GM19463 (cell line): ENCODE results near the gene ZCCHC14.

ENCODE experiments used
- ATAC-seq: cut with Tn5 transposase; IDR thresholded peaks from one replicate; pipeline ENCODE4 v1.9.1; 2021; ENCODE audit warnings: mild to moderate bottlenecking, moderate library complexity; ENCODE audit not compliant: unreplicated experiment

Gene ZCCHC14

GRCh38 chr16:87492721-87493607, at the start of gene ZCCHC14:
ZCCHC14 (minus strand) TSS chr16:87493024; CDS start chr16:87492238, 786 bp downstream.
- peak; percentile 91 for ATAC-seq

GRCh38 chr16:87541872-87542234, 49.0 kb upstream of the ZCCHC14 start:
- ATAC-seq: no peak

- ATAC-seq: no peak
These were observed 48.5 kb upstream of the ZCCHC14 start for GRCh38 chr16:87541147-87541871.

- ATAC-seq: no peak
These were observed 48.0 kb upstream of the ZCCHC14 start for GRCh38 chr16:87540897-87541146.

- no peak for ATAC-seq
These were observed 47.5 kb upstream of the ZCCHC14 start for GRCh38 chr16:87540072-87540896.

GRCh38 chr16:87539113-87539512, 46.3 kb upstream of the ZCCHC14 start:
- ATAC-seq: no peak

- no peak for ATAC-seq
These were observed 45.8 kb upstream of the ZCCHC14 start for GRCh38 chr16:87538594-87538993.

- ATAC-seq: no peak
These were observed 45.3 kb upstream of the ZCCHC14 start for GRCh38 chr16:87538160-87538559.

GRCh38 chr16:87536795-87537142, 43.9 kb upstream of the ZCCHC14 start:
- no peak for ATAC-seq

- no peak for ATAC-seq
These were observed 43.3 kb upstream of the ZCCHC14 start for GRCh38 chr16:87535855-87536794.

GRCh38 chr16:87535457-87535854, 42.6 kb upstream of the ZCCHC14 start:
- no peak for ATAC-seq

GRCh38 chr16:87534751-87535150, 41.9 kb upstream of the ZCCHC14 start:
- ATAC-seq: no peak

- no peak for ATAC-seq
These were observed 41.3 kb upstream of the ZCCHC14 start for GRCh38 chr16:87534030-87534653.

- ATAC-seq: no peak
These were observed 40.2 kb upstream of the ZCCHC14 start for GRCh38 chr16:87533061-87533460.

- ATAC-seq: no peak
These were observed 38.6 kb upstream of the ZCCHC14 start for GRCh38 chr16:87531418-87531817.

- no peak for ATAC-seq
These were observed 36.1 kb upstream of the ZCCHC14 start for GRCh38 chr16:87528690-87529579.

- no peak for ATAC-seq
These were observed 34.4 kb upstream of the ZCCHC14 start for GRCh38 chr16:87527055-87527724.

GRCh38 chr16:87526238-87526947, 33.6 kb upstream of the ZCCHC14 start:
- ATAC-seq: no peak
